HepG2 (cell line): Measurements from ENCODE around the gene TM2D3. TPM values are rescaled to one million over a fixed set of nuclear protein-coding genes. Genes with fewer than 3 reads are reported as not detected.

Source experiments
- CTCF ChIP-seq: sonication (generic); formaldehyde crosslinking; IDR thresholded peaks from 2 replicates; pipeline ENCODE4 v1.5.0; 2020; ENCODE audit warnings: mild to moderate bottlenecking, missing genetic modification reagents, moderate library complexity
- LBX2 ChIP-seq: sonication (generic); formaldehyde crosslinking; IDR thresholded peaks from 2 replicates; pipeline ENCODE4 v1.5.0; 2020; ENCODE audit warnings: missing genetic modification reagents, mild to moderate bottlenecking, borderline replicate concordance
- SP1 ChIP-seq, 2 experiments: fragments of 450-650 bp in 1 of 2; sonication (generic) in 1 of 2; formaldehyde crosslinking in 1 of 2; IDR thresholded peaks; 2 replicates each; pipeline versions ENCODE4 v1.4.0 to v1.6.1; 2016 to 2020; ENCODE audit warnings: missing genetic modification reagents in 1 of 2
- TARDBP ChIP-seq: sonication (generic); formaldehyde crosslinking; IDR thresholded peaks from 2 replicates; pipeline ENCODE4 v1.8.0; 2022; ENCODE audit warnings: mild to moderate bottlenecking, missing genetic modification reagents
- TFE3 ChIP-seq: IDR thresholded peaks from 2 replicates; pipeline ENCODE4 v1.6.1; 2016
- THAP7 ChIP-seq: sonication (generic); formaldehyde crosslinking; IDR thresholded peaks from 2 replicates; pipeline ENCODE4 v1.8.1; 2023; ENCODE audit warnings: mild to moderate bottlenecking, missing genetic modification reagents
- USF2 ChIP-seq, 2 experiments: sonication (generic) in 1 of 2; formaldehyde crosslinking in 1 of 2; IDR thresholded peaks; 2 replicates each; pipeline versions ENCODE4 v1.5.1 to v1.6.1; 2011 to 2020; ENCODE audit warnings: borderline replicate concordance in 1 of 2, low read depth in 1 of 2, low read length in 1 of 2, mild to moderate bottlenecking in 1 of 2, missing genetic modification reagents in 1 of 2, moderate library complexity in 1 of 2
- ZBTB7A ChIP-seq: sonication (generic); formaldehyde crosslinking; IDR thresholded peaks from 2 replicates; pipeline ENCODE4 v1.8.0; 2022; ENCODE audit warnings: mild to moderate bottlenecking, missing genetic modification reagents
- ZNF18 ChIP-seq: sonication (generic); formaldehyde crosslinking; IDR thresholded peaks from 2 replicates; pipeline ENCODE4 v1.8.0; 2022; ENCODE audit warnings: mild to moderate bottlenecking, missing genetic modification reagents; ENCODE audit not compliant: insufficient replicate concordance
- ZNF432 ChIP-seq: sonication (generic); formaldehyde crosslinking; IDR thresholded peaks from 2 replicates; pipeline ENCODE4 v1.5.0; 2020; ENCODE audit warnings: missing genetic modification reagents, mild to moderate bottlenecking, borderline replicate concordance
- ZNF646 ChIP-seq: sonication (generic); formaldehyde crosslinking; IDR thresholded peaks from 2 replicates; pipeline ENCODE4 v1.9.0; 2021; ENCODE audit warnings: mild to moderate bottlenecking, missing genetic modification reagents
- polyA plus RNA-seq, 8 experiments: library from polyadenylated mRNA; depleted of rRNA in 3 of 8; stranded (reverse) in 7 of 8; unstranded in 1 of 8; fragments of >200 nt; fragmentation: Illumina TruSeq in 4 of 8; extraction: Trizol in 4 of 8; gene quantifications; 2 replicates each; pipeline versions ENCODE4 v1.2.1 to v1.2.3, GENCODE V29; 2011 to 2016; ENCODE audit warnings: low read depth in 4 of 8, missing spikeins in 1 of 8, mixed read lengths in 1 of 8; ENCODE audit not compliant: insufficient read depth in 1 of 8
- total RNA-seq, 5 experiments: library from RNA; depleted of rRNA; stranded (reverse); fragments of >200 nt; fragmentation: Illumina TruSeq; extraction: Trizol; gene quantifications; 2 replicates each; pipeline ENCODE4 v1.2.3, GENCODE V29; 2016; ENCODE audit warnings: low read depth in 1 of 5

The TM2D3 gene
- total and polyA plus RNA-seq, 2 of the 13 experiments (the other 11 are each of a cell fraction or from before 2014, with no cell fraction given) = 31.1 to 72.7 TPM

- TF ChIP-seq ZNF18 (CRISPR knock-in tag) = no peak
- TF ChIP-seq TARDBP = no peak
- no peak for TF ChIP-seq USF2 (IDR thresholded peaks at IDR 0.05; ENCODE audit: low read depth, low read length)
- no peak for TF ChIP-seq USF2 (CRISPR knock-in tag; IDR thresholded peaks at IDR 0.05; ENCODE audit: borderline replicate concordance)
- 0 out of 2 replicates have a peak, but pooled peaks have one; percentile 66 for TF ChIP-seq ZNF432 (CRISPR knock-in tag)
- TF ChIP-seq ZBTB7A (CRISPR knock-in tag) = no peak
- TF ChIP-seq ZNF646 (CRISPR knock-in tag) = no peak
- no peak for TF ChIP-seq LBX2 (CRISPR knock-in tag)
- no peak for TF ChIP-seq THAP7 (CRISPR knock-in tag)
- TF ChIP-seq SP1 (IDR thresholded peaks at IDR 0.05) = no peak
- no peak for TF ChIP-seq SP1 (CRISPR knock-in tag; IDR thresholded peaks at IDR 0.05)
- TF ChIP-seq TFE3 (CRISPR knock-in tag) = no peak
- peak; percentile 25; the same call in 1 of the 2 replicates for TF ChIP-seq CTCF (CRISPR knock-in tag)
Measured at GRCh38 chr15:101615414-101615985, 36.7 kb downstream of the TM2D3 start (continued).
